ENCODE data around the gene RTTN.

- TF ChIP-seq CTCF (IDR thresholded peaks at IDR 0.05; ENCODE audit: low read length) (no peak), EZH2 (optimal IDR thresholded peaks at IDR 0.05; ENCODE audit: low read depth, low read length) (no peak)
Observed at GRCh38 chr18:70132999-70133398, 72.5 kb downstream of the RTTN start.
